ENCODE data around the gene SCUBE2. TPM values are rescaled to one million over a fixed set of nuclear protein-coding genes. Genes with fewer than 3 reads are reported as not detected.

The SCUBE2 gene
- total and polyA plus RNA-seq, 12 donors, result 1.9 to 47.6 (median 4.1) TPM

DNA sequence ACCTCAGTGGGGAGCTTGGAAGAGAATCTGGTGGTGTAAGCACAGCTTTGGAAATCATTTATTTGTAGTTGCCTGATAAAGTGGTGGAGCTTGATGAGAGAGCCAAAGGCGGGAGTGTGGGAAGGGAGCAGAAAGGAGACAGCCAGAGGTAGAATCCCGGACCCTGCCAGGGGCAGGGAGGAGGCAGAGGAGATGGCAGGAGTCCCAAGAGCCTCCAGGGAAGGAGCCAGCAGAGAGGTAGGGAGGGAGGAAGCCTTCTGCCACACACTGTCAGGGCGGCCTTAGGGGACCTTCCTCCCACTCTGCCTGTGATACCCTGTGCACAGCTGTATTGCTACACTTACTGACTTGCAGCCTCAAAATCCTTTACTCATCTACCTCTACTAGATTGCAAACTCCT, 15.4 kb downstream of the SCUBE2 start:
- Histone ChIP-seq H3K27ac (no peak overlapping the region), H3K36me3 (replicated peaks in 1 of 2) (no peaks in the 10 kb centered on the region), H3K9me3 (replicated peaks in 1 of 3) (no peaks in the 10 kb centered on the region), H3K4me1 (replicated peaks in 1 of 2) (no peaks in the 10 kb centered on the region), H3K4me3 (no peak overlapping the region), H3K27me3 (no peaks in the 10 kb centered on the region)
- 95 to 100% (median 98%) methylated on average over 3 of the region's 3 CpGs for WGBS, 4 donors
- TF ChIP-seq, protein P1, sequence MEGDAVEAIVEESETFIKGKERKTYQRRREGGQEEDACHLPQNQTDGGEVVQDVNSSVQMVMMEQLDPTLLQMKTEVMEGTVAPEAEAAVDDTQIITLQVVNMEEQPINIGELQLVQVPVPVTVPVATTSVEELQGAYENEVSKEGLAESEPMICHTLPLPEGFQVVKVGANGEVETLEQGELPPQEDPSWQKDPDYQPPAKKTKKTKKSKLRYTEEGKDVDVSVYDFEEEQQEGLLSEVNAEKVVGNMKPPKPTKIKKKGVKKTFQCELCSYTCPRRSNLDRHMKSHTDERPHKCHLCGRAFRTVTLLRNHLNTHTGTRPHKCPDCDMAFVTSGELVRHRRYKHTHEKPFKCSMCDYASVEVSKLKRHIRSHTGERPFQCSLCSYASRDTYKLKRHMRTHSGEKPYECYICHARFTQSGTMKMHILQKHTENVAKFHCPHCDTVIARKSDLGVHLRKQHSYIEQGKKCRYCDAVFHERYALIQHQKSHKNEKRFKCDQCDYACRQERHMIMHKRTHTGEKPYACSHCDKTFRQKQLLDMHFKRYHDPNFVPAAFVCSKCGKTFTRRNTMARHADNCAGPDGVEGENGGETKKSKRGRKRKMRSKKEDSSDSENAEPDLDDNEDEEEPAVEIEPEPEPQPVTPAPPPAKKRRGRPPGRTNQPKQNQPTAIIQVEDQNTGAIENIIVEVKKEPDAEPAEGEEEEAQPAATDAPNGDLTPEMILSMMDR (IDR thresholded peaks at IDR 0.05), result no peak
- TF ChIP-seq POLR2A (IDR thresholded peaks at IDR 0.05), result no peak
- DNase-seq, result no peak
- intact Hi-C loops (cut with DNase I), result no loop called here

- Histone ChIP-seq H3K4me1 (replicated peaks in 1 of 2) (no peaks in the 10 kb centered on the region), H3K27ac (no peak overlapping the region), H3K27me3 (no peaks in the 10 kb centered on the region), H3K9me3 (replicated peaks in 1 of 3) (no peaks in the 10 kb centered on the region), H3K36me3 (replicated peaks in 1 of 2) (no peaks in the 10 kb centered on the region), H3K4me3 (no peak overlapping the region)
- intact Hi-C loops (cut with DNase I), result no loop called here
- TF ChIP-seq, protein P1 (IDR thresholded peaks at IDR 0.05), result no peak
- no peak for TF ChIP-seq POLR2A (IDR thresholded peaks at IDR 0.05)
- DNase-seq, result no peak
- WGBS, 4 donors, result 87 to 93% (median 91%) methylated on average over 4 of the region's 4 CpGs; no CpG with 5 or more reads in 1 of the 4 donors
Observed at GRCh38 chr11:9075556-9075955, 15.8 kb downstream of the SCUBE2 start.

- no peak for TF ChIP-seq POLR2A (IDR thresholded peaks at IDR 0.05)
- TF ChIP-seq, protein P1 (IDR thresholded peaks at IDR 0.05), result no peak
- Histone ChIP-seq H3K27me3 (no peaks in the 10 kb centered on the region), H3K9me3 (replicated peaks in 1 of 3) (no peaks in the 10 kb centered on the region), H3K4me3 (no peak overlapping the region), H3K36me3 (replicated peaks in 1 of 2) (no peaks in the 10 kb centered on the region), H3K4me1 (replicated peaks in 1 of 2) (no peaks in the 10 kb centered on the region), H3K27ac (no peak overlapping the region)
- no peak for DNase-seq
- 85 to 93% (median 88%) methylated on average over 11 to 15 of the region's 15 CpGs for WGBS, 4 donors
- intact Hi-C loops (cut with DNase I), result no loop called here
Observed at GRCh38 chr11:9074338-9075029, 16.9 kb downstream of the SCUBE2 start.

DNA sequence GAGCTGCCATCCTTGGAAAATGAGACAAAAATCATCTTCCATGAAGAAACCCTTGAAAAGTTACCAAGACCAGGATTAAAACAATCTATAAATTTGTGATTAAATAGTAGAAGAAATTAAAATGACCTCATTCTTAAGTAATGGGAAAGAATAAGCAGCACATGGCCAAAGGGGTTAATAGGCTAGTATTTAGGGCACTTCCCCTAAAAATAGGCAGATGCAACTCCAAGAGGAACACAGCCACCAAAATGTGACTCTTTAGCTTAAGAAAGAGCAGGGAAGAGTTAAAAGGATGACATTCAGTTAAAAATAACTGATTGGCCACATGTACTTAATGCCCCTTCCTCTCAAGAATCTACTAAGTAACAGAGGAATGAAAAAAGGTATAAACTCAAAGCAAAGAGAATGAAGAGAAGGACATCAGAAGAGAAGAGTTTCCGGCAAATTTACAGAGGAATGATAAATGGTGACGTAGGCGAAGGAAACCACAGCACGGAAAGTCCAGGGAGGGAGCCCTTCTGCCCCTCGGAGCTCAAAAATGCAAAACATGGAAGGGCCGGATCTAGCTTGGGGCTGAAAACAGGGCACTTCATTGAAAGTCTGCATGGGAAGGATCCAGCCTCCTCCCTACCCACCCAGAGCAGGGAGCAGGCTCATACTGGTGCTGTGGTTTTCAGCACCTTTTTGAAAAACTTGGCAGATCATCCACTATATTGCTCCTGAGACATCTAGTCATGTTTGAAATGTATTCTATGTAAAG, 17.8 kb downstream of the SCUBE2 start:
- 88 to 94% (median 91%) methylated on average over 6 of the region's 6 CpGs for WGBS, 4 donors
- no peak for DNase-seq
- no peak overlapping the region for H3K27ac ChIP-seq
- H3K4me1 ChIP-seq (replicated peaks in 1 of 2), result no peaks in the 10 kb centered on the region
- no peak for TF ChIP-seq POLR2A (IDR thresholded peaks at IDR 0.05)
- TF ChIP-seq, protein P1 (IDR thresholded peaks at IDR 0.05), result no peak
- no peak overlapping the region for H3K4me3 ChIP-seq
- H3K27me3 ChIP-seq, result no peaks in the 10 kb centered on the region
- no peaks in the 10 kb centered on the region for H3K9me3 ChIP-seq (replicated peaks in 1 of 3)
- H3K36me3 ChIP-seq (replicated peaks in 1 of 2), result no peaks in the 10 kb centered on the region
- intact Hi-C loops (cut with DNase I), result no loop called here
